Hematopoietic multipotent progenitor cell (in vitro differentiated cells): ENCODE measurements around the gene CCDC15. TPM values are rescaled to one million over a fixed set of nuclear protein-coding genes. Genes with fewer than 3 reads are reported as not detected.

Experiments used
- DNase-seq, 3 donors: peaks; one replicate each; pipeline ENCODE4 v3.0.0-alpha.2; 2011 to 2015; ENCODE audit warnings: low read depth in 2 of 3, low spot score in 2 of 3
- total RNA-seq: library from RNA; depleted of rRNA; stranded (reverse); fragments of >200 nt; gene quantifications from one replicate; pipeline ENCODE4 v1.2.3, GENCODE V29; 2012

CCDC15 gene
- total RNA-seq, 1 donor = 0.54 TPM

GRCh38 chr11:125063429-125064043 is 109.5 kb downstream of the CCDC15 start:
- DNase-seq = peak in 1 of 3 donors; percentile 4

GRCh38 chr11:125064070-125064469 is 110.1 kb downstream of the CCDC15 start:
- no peak for DNase-seq

- DNase-seq = no peak
Measured at GRCh38 chr11:125068368-125068767, 114.4 kb downstream of the CCDC15 start.

- no peak for DNase-seq
Measured at GRCh38 chr11:125069008-125069407, 115.0 kb downstream of the CCDC15 start.

GRCh38 chr11:125069796-125070195 is 115.8 kb downstream of the CCDC15 start:
- no peak for DNase-seq

GRCh38 chr11:125070699-125071254 is 116.8 kb downstream of the CCDC15 start:
- DNase-seq = peak in 2 of 3 donors; percentile 89 to 95

GRCh38 chr11:125071435-125071834 is 117.4 kb downstream of the CCDC15 start:
- DNase-seq = no peak

- no peak for DNase-seq
Measured at GRCh38 chr11:125071846-125072217, 117.8 kb downstream of the CCDC15 start.

- no peak for DNase-seq
Measured at GRCh38 chr11:125072218-125072960, 118.4 kb downstream of the CCDC15 start.

- no peak for DNase-seq
Measured at GRCh38 chr11:125072961-125073590, 119.1 kb downstream of the CCDC15 start.

GRCh38 chr11:125073616-125074483 is 119.8 kb downstream of the CCDC15 start:
- DNase-seq = no peak

- no peak for DNase-seq
Measured at GRCh38 chr11:125074511-125075241, 120.7 kb downstream of the CCDC15 start.

- no peak for DNase-seq
Measured at GRCh38 chr11:125075242-125075625, 121.2 kb downstream of the CCDC15 start.

GRCh38 chr11:125075900-125076317 is 121.9 kb downstream of the CCDC15 start:
- no peak for DNase-seq

GRCh38 chr11:125076378-125076945 is 122.5 kb downstream of the CCDC15 start:
- DNase-seq = no peak

GRCh38 chr11:125078016-125078415 is 124.0 kb downstream of the CCDC15 start:
- no peak for DNase-seq

- DNase-seq = no peak
Measured at GRCh38 chr11:125078516-125079140, 124.6 kb downstream of the CCDC15 start.

- DNase-seq = no peak
Measured at GRCh38 chr11:125079151-125079877, 125.3 kb downstream of the CCDC15 start.
